CD4-positive, alpha-beta T cell treated with Interleukin-4 for 1 hour (primary cell): ENCODE data around the gene UGT1A5.
A peak's percentile ranks its signal among the peaks of the same experiment; 100 is the strongest.

ENCODE experiments used
- DNase-seq, 2 donors: peaks; one replicate each; pipeline ENCODE4 v3.0.0-alpha.2; 2020 to 2022

UGT1A5 gene

DNA sequence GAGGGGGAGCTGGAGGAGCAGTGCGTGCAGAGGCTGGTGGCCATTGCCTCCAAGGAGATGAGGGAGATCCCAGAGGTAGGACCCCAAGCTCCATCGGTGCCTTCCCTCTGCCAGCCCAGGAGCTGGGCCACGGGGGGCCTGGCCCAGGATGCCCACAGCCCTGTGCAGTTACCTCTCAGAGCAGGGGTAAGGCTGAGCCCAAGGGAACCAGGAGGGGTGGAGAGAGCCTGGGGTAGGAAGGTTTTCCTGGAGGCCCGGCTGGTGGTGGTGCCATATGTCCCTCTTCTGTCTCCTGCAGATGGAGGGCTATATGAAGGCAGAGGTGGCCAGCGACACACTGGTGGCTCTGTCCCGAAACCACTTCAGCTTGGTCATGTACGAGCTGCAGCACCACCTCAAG is 76.8 kb downstream of the UGT1A5 start:
- no peak for DNase-seq

DNA sequence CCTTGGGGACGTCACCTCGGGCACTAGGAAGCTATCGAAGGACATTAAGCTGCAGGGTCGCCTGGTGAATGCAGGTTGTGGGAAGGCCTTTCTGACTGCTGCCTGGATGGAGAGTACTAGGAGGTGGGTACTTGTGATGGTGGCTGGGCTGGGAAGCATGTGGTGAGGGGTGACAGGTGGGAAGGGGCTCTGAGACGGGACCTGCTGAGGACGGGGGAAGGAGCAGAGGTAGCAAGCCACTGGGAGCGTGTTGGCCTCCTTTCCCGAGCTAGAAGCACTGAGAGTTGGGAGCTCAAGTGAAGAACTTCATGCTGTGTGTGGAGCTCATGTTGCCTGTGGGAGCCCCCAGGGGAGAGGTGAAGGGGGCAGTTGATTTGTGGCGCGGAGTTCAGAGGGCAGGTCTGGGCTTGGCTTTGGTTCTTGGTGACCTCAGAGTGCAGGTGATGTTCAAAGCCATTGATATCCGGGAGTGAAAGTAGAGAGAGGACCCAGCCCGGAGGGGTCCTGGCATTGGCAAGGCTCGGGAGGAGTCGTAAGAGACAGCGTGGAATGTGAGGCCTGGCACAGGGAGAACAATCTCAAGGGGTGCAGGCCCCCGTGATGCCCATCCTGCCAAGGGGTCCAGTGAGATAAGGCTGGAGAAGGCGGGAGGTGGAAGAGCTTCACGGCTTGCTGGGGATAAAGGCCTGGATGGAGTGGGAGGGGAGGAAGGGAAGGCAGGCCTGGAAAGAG is 78.6 kb downstream of the UGT1A5 start:
- DNase-seq = no peak

DNA sequence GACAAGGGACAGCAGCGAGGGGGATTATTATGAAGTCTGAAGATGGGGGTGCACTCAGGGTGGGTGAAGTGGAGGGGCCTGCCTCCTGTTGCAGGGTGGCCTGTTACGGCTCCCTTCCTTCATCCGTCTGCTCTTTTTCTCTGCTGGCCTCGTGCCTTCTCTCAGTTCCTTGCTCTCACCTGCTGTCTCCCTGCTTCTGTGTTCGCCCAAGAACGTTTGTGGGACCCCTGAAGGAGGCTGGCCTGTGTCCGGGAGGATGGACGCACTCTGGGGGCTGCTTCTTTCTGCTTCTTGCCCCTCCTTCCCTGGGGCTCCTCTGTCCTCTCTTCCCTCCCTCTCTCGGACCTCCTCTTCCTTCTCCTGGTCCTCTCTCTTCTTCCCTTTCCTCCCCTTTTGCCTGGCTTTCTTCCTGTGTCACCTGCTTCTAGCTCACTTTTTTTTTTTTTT is 79.2 kb downstream of the UGT1A5 start:
- DNase-seq = no peak

DNA sequence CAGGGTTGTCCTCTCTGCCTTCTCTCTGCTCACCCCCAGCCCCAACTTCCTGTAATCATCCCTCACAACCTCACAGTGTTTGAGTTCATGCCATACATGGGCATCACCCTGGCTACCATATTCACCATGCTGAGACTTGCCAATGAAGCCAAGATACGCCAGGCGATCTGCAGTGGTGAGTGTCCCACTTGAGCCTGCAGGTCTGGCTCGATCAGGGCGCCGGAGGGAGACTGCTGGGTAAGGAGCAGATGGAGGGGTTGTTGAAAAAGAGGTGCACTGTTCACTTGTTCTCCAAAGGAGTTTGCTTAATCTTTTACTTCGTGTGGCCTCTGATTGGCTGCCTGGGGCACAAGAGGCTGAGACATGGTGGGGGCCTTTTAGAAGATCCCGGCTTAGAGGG is 80.0 kb downstream of the UGT1A5 start:
- DNase-seq = no peak

DNA sequence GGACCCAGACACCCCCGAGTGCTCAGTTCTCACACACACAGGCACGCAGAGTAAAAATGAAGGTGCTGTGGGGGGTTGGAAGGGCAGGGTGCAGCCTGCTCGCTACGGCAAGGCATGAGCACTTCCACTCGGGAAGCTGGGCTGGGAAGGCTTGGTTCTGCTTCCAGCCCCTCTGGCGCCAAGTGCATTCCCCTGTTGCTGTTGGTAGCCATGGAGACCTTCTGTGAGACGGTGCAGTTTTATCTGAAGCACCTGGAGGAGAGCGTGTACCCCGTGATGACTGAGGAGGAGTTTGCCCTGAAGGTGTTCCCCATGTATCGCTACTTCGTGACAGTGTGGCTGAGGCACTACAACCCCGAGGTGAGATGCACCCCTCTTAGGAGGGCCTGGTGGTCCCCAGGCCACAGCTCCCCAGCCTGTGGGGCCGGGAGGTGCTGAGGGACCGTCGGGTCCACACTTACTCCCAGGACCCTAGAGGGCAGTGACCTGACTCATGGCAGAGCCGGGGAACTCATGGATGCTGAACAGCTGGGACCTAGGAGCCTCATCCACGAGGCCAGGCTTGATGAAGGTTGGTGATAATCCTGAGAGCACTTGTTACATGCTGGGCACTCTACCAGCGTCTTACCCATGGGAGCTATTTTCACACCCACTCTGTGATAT is 80.9 kb downstream of the UGT1A5 start:
- no peak for DNase-seq

DNA sequence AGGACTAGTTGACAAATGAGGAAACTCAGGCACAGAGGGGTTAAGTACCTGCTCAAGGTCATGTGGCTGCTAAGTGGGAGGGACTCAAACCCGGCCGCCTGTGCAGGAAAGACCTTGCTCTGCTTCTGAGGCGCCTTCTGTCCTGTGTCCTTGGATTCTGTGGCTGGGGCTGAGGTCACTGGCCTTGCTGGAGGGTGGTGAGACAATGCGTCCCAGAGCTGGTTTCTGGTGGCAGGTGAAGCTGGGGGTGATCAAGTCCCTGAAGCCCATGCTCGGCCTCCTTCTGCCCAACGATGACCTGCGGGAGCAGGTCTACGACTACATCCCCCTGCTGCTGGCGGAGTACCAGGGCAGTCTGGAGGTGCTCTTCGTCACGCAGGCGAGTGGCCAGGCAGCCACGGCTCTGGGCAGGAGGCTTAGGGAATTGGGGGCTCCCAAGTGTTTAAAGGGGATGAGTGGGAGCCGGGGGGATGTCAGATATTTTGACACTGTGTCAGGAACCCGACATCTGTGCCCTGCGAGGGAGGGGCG is 81.5 kb downstream of the UGT1A5 start:
- no peak for DNase-seq

DNA sequence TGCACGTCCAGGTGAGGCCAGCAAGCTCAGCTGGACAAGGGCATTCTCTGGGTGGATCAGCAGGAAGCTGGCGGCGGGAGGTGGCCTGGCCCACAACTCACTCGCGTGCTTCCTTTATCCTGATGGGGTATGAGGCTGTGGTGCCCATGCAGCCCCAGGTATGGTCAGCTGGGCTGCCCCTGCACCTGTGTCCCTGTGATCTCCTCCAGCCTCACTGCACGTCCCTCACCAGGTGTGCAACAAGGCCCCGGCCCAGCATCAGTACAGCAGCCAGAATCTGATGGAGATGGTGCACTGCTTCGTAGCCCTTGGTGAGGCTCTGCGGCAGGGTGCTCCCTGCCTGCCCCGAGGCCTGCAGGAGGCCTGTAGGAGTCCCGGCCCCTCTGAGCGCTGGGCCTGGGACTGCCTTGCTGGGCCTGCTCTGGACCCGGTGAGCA is 83.0 kb downstream of the UGT1A5 start:
- DNase-seq = no peak

DNA sequence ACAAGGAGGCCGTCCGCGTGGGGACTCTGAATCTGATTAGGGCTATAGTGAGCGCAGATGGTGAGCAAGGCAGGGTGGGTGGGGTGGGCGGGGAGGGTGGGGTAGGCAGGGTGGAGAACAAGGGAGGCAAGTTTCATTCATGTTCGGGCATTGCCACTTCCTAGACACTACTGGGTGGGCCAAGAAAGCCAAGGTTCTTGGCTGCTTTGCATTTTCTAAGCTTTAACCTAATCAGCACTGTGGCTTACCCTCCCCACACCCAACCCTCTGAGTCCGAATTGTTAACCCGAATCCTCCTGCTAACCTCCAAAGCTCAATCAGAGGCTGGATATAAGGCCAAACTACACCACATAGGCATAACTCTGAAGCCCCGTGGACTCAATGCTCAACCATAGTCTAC is 83.5 kb downstream of the UGT1A5 start:
- DNase-seq = no peak

DNA sequence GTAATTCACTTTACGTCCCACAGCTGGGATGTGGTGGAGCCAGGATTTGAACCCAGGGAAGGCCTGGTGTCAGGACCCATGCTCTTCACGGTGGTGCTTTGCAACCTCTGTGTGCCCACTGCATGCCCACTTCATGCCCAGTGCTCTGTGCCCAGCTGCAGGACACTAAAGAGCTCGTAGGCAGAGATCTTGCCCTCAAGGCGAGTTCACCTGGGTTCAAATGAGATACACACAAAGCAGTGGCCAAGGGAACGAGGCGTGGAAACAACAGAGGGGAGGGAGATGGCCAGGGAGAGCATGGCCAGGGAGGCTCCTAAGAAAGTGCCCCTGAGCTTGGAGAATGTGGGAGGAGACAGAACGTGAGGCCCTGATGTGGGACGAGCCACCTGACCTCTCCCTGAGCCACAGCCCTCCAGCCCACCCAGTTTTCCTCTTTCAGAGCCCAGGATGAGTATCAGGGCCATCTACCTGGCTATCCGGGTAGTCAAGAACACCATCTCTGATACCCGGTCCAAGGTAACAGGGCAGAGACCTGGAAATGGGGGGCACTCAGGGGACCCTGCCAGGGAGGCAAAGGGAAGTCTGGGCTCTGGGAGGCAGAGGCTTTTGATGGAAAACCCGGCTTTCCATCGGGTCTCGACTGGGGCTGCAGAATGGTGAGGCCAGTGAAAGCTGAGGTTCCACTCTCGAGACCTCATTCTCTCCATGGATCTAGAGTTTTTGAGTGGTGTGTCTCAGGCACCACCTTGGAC is 85.8 kb downstream of the UGT1A5 start:
- DNase-seq = no peak

DNA sequence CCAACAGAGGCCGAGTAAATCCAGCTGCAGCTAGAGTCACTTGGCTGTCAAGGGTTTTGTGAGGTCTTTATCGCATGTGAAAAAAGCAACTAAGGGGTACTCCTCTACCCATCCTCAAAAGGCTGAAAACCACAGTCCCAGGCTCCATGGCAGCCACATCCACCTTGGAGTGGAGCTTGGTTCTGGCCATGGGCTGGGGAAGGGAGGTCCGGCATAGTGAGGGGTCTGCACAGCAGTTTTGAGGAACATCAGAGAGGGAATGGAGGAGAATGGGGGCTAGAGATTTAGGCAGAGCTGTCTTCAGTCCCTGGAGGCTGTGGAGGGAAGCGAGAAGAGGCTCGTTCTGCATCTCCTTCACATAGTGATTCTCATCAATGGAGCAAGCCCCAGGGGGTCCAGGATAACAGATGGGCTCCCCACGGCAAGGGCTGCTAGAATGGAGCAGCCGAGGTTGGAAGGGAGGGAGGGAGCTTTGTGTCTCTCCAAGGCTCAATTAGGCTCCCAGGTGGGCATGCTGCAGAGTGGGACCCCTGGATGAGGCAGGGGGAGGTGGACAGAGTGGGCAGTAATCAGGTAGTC is 86.5 kb downstream of the UGT1A5 start:
- no peak for DNase-seq

DNA sequence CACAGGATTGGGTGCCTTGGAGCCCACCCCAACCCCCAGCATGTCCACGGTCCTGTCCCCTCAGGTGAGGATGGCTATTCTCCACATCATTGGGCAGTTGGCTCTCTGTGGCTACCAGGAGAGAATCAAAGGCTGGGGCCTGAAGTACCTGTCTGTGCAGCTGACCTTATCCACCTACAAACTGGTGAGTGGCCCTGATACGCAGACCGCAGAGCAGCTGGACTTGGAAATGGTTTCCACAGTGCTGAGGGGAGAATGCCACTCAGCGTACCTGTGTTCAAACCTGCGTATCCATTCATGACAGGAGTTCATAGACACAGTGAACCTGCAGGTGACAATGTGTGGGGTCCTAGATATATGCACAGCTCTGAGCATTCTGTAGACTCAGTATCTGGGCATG is 87.0 kb downstream of the UGT1A5 start:
- no peak for DNase-seq

DNA sequence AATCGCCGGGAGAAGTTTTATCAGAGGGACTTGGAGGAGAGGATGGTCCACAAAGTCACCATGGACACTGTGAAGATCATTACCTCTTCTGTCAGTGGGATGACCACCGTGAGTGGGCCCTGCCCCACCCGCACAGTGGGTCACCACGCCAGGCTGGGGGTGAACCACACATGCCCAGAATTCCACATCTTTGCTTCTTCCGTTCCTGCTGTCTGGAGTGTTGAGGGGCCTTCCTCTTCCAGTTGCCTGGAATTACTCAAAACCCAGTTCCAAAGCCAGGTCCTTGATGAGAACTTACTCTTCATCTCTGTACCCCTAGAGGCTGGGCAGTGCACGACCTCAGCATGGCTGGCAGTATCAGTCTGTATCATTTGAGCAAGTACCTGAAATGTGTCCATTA is 87.5 kb downstream of the UGT1A5 start:
- DNase-seq = no peak

DNA sequence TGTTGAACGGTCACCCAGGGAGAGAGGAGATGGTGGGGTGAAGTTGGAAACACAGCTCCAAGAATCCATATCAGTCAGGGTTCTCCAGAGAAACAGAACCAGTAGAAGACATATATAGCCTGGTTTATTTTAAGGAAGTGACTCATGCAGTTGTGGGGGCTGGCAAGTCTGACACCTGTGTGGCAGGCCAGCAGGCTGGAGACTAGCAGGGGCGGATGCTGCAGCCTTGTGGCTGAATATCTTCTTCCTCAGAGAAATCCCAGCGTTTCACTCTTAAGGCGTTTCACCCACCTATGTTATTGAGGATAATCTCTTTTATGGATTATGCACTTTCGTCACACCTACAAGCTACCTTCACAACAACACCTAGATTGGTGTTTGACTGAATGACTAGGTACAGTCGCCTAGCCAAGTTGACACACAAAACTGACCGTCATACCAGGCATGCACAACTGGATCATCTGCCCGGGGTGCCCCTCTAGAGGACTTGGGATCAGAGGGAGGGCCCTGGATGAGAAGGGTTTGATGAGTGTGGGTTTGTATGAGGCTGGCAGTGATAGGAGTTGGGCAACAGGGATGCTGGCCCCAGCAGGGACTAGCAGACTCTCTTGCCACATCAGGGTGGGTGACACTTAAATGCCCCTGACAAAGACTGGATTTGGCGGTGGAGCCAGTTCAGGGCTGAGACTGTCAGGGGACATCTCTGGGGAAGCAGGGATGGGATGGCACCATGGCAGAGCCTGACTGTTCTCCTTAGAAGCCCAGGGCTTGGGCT is 88.8 kb downstream of the UGT1A5 start:
- DNase-seq = no peak

DNA sequence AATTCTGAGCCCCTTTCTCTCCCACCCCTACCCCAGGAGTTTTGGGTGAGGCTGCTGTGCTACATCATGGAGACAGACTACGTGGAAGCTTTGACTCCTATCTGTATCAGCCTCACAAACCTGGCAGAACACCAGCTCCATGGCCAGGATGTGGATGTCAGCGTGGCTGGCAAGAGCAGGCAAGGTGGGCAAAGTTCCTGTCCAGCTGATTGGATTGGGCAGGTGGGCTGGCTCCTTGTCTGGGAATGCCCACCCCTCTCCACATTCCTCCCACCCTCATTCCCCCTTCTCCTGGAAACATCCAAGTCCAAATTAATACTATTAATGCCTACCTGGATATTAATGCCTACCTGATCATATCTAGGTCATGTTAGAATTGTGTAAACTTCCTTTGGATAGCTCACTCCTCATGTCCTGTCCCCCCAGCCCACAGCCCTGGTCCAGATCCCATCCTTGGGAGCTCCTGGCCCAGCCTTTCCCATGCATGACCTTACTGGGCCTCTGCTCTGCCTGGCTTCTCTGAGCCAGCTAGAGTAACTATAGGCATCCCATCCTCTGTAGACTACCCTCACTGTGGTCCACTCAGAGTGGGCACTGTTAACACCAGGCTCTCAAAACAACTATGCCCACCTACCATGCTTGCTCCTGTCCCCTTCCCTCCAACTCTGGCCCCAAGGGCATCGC is 89.6 kb downstream of the UGT1A5 start:
- DNase-seq = no peak

DNA sequence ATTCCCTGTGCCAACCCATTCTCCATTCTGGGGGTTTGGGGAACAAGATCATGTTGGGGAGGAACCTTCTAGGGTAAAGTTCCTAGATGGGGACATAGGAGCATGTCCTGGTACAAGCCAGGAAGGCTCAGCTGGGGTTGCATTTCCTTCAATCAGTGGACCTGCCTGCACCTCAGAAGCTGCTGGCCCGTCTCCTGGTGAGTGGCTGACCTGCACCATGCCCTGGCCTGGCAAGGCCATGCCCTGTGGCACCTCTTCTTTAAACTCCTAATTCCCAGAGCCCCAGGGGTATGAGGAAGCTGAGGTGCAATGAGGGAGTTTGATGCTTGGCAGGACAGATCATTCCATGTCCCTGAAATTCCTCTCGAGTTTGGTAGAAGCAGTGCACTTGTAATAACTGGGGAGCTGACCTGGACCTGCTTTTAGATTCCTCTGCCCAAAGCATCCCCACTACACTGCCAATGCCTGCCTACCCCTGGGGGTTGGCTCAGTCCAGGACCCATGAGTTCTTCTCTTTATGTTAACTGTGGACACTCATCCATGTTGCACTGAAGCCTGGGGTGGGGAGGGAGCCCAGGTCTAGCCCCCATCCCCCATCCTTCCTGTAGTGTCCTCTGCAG is 90.7 kb downstream of the UGT1A5 start:
- DNase-seq = no peak

DNA sequence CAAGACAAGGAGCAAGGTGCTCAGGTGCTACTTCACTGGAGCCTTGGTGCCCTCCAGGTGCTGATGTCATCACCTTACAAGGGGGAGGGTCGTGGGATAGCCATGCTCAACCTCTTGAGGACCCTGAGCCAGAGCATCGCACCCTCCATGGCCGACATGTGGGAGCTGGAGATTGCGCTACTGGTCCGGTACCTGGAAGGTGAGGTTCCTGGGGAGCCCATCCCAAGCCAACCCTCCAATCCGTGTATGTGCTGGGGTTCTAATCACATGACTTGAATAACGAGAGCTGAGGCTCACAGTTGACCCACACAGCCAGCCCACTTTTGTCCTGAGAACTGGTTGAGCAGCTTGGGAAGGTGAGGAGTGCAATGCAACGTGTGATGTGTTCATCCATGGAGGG is 91.3 kb downstream of the UGT1A5 start:
- DNase-seq = no peak

DNA sequence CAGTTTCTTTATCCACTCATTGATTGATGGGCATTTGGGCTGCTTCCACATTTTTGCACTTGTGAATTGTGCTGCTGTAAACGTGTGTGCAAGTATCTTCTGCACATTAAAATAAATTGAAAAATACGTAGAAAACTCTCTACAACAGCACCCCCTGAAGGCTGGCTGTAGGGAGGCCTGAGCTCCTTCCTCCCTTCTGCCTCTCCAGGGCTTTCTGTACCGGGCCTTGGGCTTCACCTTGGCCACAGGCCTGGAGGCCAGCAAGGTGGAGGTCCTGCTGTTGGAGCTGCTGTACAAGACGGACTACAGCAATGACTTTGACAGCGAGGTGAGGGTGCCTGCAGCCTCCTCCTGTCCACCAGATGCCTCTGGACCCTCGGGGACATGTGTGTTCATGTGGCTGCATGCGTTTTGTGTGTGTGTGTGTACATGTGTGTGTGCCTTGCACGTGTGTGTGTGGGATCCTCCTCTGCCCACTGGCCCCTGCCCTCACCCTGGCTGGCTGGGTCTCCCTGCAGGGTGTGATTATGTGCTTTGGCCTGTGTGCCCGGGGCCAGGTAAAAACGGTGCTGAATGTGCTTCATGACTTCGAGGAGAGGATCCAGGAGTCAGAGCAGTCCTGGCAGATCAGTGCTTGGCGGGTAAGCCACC is 94.6 kb downstream of the UGT1A5 start:
- peak in 1 of 2 donors; percentile 7 for DNase-seq

DNA sequence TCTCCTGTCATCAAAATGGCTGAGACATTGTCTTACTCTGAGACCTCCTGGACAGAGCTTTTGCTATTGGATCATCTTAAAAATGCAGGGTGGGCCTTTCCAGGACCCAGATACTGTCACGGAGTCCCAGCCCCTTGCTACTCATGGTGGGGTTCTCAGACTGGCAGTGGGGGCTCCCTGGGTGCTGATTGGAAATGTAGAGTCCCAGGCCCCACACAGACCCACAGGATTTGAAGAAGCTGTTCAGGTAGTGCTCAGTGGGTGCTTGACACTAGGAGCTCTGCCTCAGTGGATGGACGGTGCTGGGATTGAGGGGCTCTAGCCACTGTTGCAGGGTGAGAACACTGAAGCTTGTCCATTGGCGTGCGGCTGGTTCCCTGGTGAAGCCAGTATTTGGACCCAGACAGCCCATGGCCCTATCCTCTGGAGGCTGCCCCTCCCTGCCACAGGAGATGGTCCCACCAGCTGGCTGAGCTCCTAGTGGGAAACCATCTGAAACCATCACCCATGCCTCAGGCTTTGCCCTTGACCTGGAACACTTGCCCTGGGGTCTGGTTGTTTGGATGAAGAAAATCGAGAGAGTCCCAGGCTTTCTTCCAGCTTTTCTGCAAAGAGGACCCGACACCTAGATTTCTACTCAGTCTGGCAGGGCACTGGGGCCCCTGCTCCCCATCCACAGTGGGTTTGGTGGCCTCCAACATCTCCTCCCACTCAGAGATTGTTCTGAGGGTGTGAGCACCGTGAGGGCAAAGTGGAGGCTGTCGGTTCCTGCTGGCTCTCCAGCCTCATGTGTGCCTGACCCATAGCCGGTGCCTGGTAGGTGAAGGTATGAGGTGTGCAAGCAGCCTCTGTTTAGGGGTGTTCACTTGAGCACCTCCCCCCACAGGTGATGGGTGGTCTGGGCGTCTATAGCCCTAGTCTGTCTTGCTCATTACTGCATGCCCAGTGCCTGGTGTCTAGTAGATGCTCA is 95.5 kb downstream of the UGT1A5 start:
- peak in 1 of 2 donors; percentile 4 for DNase-seq

DNA sequence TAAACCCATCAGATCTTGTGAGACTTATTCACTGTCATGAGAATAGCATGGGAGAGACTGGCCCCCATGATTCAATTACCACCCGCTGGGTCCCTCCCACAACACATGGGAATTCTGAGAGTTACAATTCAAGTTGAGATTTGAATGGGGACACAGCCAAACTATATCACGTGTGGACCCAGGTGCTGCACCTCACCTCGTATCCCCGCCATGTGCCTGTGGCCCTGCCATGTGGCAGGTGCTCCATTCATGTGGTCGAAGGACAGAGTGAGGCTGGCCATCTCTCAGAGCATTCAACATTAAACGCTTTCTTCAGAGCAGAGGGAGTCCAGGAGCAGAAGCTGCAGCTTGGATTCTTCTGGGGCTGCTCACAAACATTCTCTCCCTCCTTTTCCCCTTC is 97.7 kb downstream of the UGT1A5 start:
- DNase-seq = peak in 1 of 2 donors; percentile 7

DNA sequence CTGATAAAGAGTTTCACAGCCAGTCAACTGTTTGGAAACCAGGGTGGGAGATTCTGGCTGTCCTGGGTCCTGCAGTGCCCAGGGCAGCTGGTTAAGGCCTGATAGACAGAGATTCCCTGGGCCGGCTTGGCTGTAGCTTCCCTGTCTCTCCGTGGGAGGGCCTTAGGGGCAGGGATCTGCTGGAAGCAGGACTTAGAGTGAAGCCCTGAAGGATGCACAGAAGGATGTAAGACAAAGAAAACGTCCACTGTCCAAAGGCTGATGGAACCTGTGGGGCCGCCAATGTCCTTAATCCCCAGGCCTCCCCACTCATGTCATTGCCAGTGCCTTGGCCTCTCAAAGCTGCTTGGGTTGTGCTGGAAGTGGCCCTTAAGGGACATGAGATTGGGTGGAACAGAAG is 98.4 kb downstream of the UGT1A5 start:
- peak in 1 of 2 donors; percentile 7 for DNase-seq
